ENCODE data around the gene SLC25A1.

Gene SLC25A1

GRCh38 chr22:19178657-19179496 lies at the start of gene SLC25A1:
Gene SLC25A1 (minus strand): TSS chr22:19178736. CDS start chr22:19178673, 63 bp downstream.
- H3F3A ChIP-seq (ENCODE audit: low read depth) = no peaks in the 10 kb centered on the region
- H4K20me1 ChIP-seq (ENCODE audit: insufficient read depth, low read length, poor library complexity, severe bottlenecking) = peaks cover 18% of the 10 kb centered on the region
- H3K9me3 ChIP-seq (ENCODE audit: insufficient read depth, low read depth, low read length) = no peaks in the 10 kb centered on the region
- no peaks in the 10 kb centered on the region for H3K27me3 ChIP-seq (ENCODE audit: insufficient read depth, low read length, poor library complexity, severe bottlenecking)
- H3K4me2 ChIP-seq (ENCODE audit: low read depth, low read length, poor library complexity, severe bottlenecking) = peak within 1 kb of the TSS; percentile 98
- no peaks in the 10 kb centered on the region for H3K9me2 ChIP-seq (replicated peaks; ENCODE audit: low read depth, low read length)
- H3K4me3 ChIP-seq (ENCODE audit: low read length, poor library complexity, severe bottlenecking) = peak within 1 kb of the TSS; percentile 78
- H2AFZ ChIP-seq (ENCODE audit: low read length) = peak within 1 kb of the TSS; percentile 92
- H3K79me2 ChIP-seq (ENCODE audit: insufficient read depth, low read length) = peaks cover 31% of the 10 kb centered on the region; the same call in 1 of the 2 replicates
- H3K4me1 ChIP-seq (ENCODE audit: insufficient read depth, low read length, poor library complexity, severe bottlenecking) = peaks cover 23% of the 10 kb centered on the region
- no peaks in the 10 kb centered on the region for H3K36me3 ChIP-seq (ENCODE audit: insufficient read depth, low read length)
- H3K9ac ChIP-seq (ENCODE audit: low read depth, low read length, poor library complexity, severe bottlenecking) = peak within 1 kb of the TSS; percentile 71
- TF ChIP-seq EZH2phosphoT487 (IDR thresholded peaks at IDR 0.05; ENCODE audit: borderline replicate concordance) (no peak), CTCF (conservative IDR thresholded peaks at IDR 0.05; ENCODE audit: low read length) (no peak)

GRCh38 chr22:19228179-19228578 lies 49.6 kb upstream of the SLC25A1 start:
- H3K36me3 ChIP-seq (ENCODE audit: insufficient read depth, low read length) = no peaks in the 10 kb centered on the region
- TF ChIP-seq CTCF (conservative IDR thresholded peaks at IDR 0.05; ENCODE audit: low read length) (no peak), EZH2phosphoT487 (IDR thresholded peaks at IDR 0.05; ENCODE audit: borderline replicate concordance) (no peak)

DNA sequence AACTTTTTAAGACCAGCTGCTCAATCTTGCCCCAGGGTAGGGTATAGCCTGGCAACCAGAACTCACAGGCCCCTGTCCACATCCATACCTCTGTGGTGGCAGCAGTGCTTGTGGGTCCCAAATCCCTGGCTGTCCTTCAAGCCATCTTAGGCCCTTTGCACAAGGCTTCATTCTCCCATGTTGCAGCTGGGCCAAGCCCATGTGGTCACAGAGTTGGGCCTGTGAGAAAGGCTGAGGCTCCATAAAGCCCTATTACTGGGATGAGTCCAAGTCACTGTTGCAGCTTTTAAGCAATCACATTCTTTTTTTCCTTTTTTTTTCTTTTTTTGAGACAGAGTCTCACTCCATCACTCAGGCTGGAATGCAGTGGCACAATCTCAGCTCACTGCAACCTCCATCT lies 47.9 kb upstream of the SLC25A1 start:
- Histone ChIP-seq H3K27me3 (ENCODE audit: insufficient read depth, low read length, poor library complexity, severe bottlenecking) (no peaks in the 10 kb centered on the region), H3F3A (ENCODE audit: low read depth) (no peaks in the 10 kb centered on the region), H3K9me3 (ENCODE audit: insufficient read depth, low read depth, low read length) (no peaks in the 10 kb centered on the region), H3K4me1 (ENCODE audit: insufficient read depth, low read length, poor library complexity, severe bottlenecking) (peaks cover 13% of the 10 kb centered on the region), H3K9ac (ENCODE audit: low read depth, low read length, poor library complexity, severe bottlenecking) (no peak overlapping the region), H3K4me3 (ENCODE audit: low read length, poor library complexity, severe bottlenecking) (no peak overlapping the region), H3K9me2 (replicated peaks; ENCODE audit: low read depth, low read length) (no peaks in the 10 kb centered on the region), H3K79me2 (ENCODE audit: insufficient read depth, low read length) (no peaks in the 10 kb centered on the region), H3K4me2 (ENCODE audit: low read depth, low read length, poor library complexity, severe bottlenecking) (no peak overlapping the region), H2AFZ (ENCODE audit: low read length) (no peak overlapping the region), H3K36me3 (ENCODE audit: insufficient read depth, low read length) (no peaks in the 10 kb centered on the region), H4K20me1 (ENCODE audit: insufficient read depth, low read length, poor library complexity, severe bottlenecking) (no peaks in the 10 kb centered on the region)
- TF ChIP-seq CTCF (conservative IDR thresholded peaks at IDR 0.05; ENCODE audit: low read length) = no peak
- no peak for TF ChIP-seq EZH2phosphoT487 (IDR thresholded peaks at IDR 0.05; ENCODE audit: borderline replicate concordance)

More at GRCh38 chr22:19228179-19228578, 49.6 kb upstream of the SLC25A1 start:
- Histone ChIP-seq H3K4me1 (ENCODE audit: insufficient read depth, low read length, poor library complexity, severe bottlenecking) (peaks cover 10% of the 10 kb centered on the region), H3K79me2 (ENCODE audit: insufficient read depth, low read length) (no peaks in the 10 kb centered on the region), H2AFZ (ENCODE audit: low read length) (no peak overlapping the region), H4K20me1 (ENCODE audit: insufficient read depth, low read length, poor library complexity, severe bottlenecking) (no peaks in the 10 kb centered on the region), H3K9me3 (ENCODE audit: insufficient read depth, low read depth, low read length) (no peaks in the 10 kb centered on the region), H3K27me3 (ENCODE audit: insufficient read depth, low read length, poor library complexity, severe bottlenecking) (no peaks in the 10 kb centered on the region), H3K4me2 (ENCODE audit: low read depth, low read length, poor library complexity, severe bottlenecking) (no peak overlapping the region), H3F3A (ENCODE audit: low read depth) (no peaks in the 10 kb centered on the region), H3K9me2 (replicated peaks; ENCODE audit: low read depth, low read length) (no peaks in the 10 kb centered on the region), H3K9ac (ENCODE audit: low read depth, low read length, poor library complexity, severe bottlenecking) (no peak overlapping the region), H3K4me3 (ENCODE audit: low read length, poor library complexity, severe bottlenecking) (no peak overlapping the region)

All from Loucy (cell line).